IMR-90 (cell line): ENCODE results near the gene NEU1. TPM values are rescaled to one million over a fixed set of nuclear protein-coding genes. Genes with fewer than 3 reads are reported as not detected.

Experiments used
- ATAC-seq: fragments of 200-7000 bp; cut with Tn5 transposase; 2 replicates; pipeline ENCODE4 v1.9.1; 2020; ENCODE audit warnings: low read depth, mild to moderate bottlenecking, moderate library complexity
- BruUV-seq: library from RNA; stranded (reverse); fragments of 400-500 nt; replicated peaks from 2 replicates; lab custom pipeline; 2021; lab: Mats Ljungman, UMichigan
- CTCF ChIA-PET: fragments of 300-600 bp; formaldehyde crosslinking; extraction: SDS; loops from one replicate; lab custom pipeline; 2021; ENCODE audit warnings: antibody characterized with exemption; lab: Yijun Ruan, JAX
- POLR2A ChIA-PET: fragments of 300-600 bp; sonication (Branson Sonifier 250); formaldehyde crosslinking; loops from one replicate; lab custom pipeline; 2022; ENCODE audit warnings: antibody characterized with exemption; ENCODE audit not compliant: unreplicated experiment; lab: Charles Lee
- DNase-seq: peaks from one replicate; pipeline ENCODE4 v3.0.0; 2013
- H2AFZ ChIP-seq: replicated peaks from 2 replicates; pipeline ENCODE3; 2013; ENCODE audit warnings: low read length, mild to moderate bottlenecking; ENCODE audit not compliant: poor library complexity
- H2AK5ac ChIP-seq: 2 replicates; pipeline ENCODE4 v1.6.1; 2013; ENCODE audit warnings: low read depth, low read length, inconsistent platforms
- H2AK9ac ChIP-seq: replicated peaks from 2 replicates; pipeline ENCODE3; 2013; ENCODE audit warnings: mild to moderate bottlenecking, low read depth, low read length, moderate library complexity; ENCODE audit not compliant: poor library complexity
- H2BK120ac ChIP-seq: 2 replicates; pipeline ENCODE4 v1.6.1; 2013; ENCODE audit warnings: low read depth, low read length, inconsistent platforms
- H2BK15ac ChIP-seq: 3 replicates; pipeline ENCODE4 v1.6.1; 2013; ENCODE audit warnings: low read depth, low read length, inconsistent platforms
- H2BK20ac ChIP-seq: 2 replicates; pipeline ENCODE4 v1.6.1; 2013; ENCODE audit warnings: low read depth, mild to moderate bottlenecking, inconsistent platforms, low read length, moderate library complexity
- H2BK5ac ChIP-seq: 2 replicates; pipeline ENCODE4 v1.6.1; 2013; ENCODE audit warnings: mild to moderate bottlenecking, low read depth, low read length, inconsistent platforms; ENCODE audit not compliant: poor library complexity, severe bottlenecking
- H3K14ac ChIP-seq: replicated peaks from 2 replicates; pipeline ENCODE4 v1.6.1; 2013; ENCODE audit warnings: low read depth, low read length, inconsistent platforms
- H3K18ac ChIP-seq: 2 replicates; pipeline ENCODE4 v1.6.1; 2013; ENCODE audit warnings: low read depth, low read length, control low read depth
- H3K23ac ChIP-seq: 2 replicates; pipeline ENCODE4 v1.6.1; 2013; ENCODE audit warnings: low read depth, low read length, inconsistent platforms
- H3K27ac ChIP-seq: 2 replicates; pipeline ENCODE4 v1.5.1; 2013; ENCODE audit warnings: mild to moderate bottlenecking, control low read depth, low read length; ENCODE audit not compliant: insufficient read depth
- H3K27me3 ChIP-seq: 2 replicates; pipeline ENCODE4 v1.6.1; 2013; ENCODE audit warnings: low read length; ENCODE audit not compliant: control insufficient read depth, insufficient read depth
- H3K36me3 ChIP-seq: 2 replicates; pipeline ENCODE4 v1.6.1; 2013; ENCODE audit warnings: low read length, mixed read lengths; ENCODE audit not compliant: control insufficient read depth, insufficient read depth
- H3K4ac ChIP-seq: 2 replicates; pipeline ENCODE4 v1.6.1; 2013; ENCODE audit warnings: low read depth, low read length, inconsistent platforms
- H3K4me1 ChIP-seq: 2 replicates; pipeline ENCODE4 v1.6.1; 2013; ENCODE audit warnings: low read length, mixed read lengths; ENCODE audit not compliant: control insufficient read depth, insufficient read depth
- H3K4me2 ChIP-seq: 2 replicates; pipeline ENCODE4 v1.6.1; 2013; ENCODE audit warnings: low read depth, mild to moderate bottlenecking, control low read depth, low read length, moderate library complexity
- H3K4me3 ChIP-seq: 2 replicates; pipeline ENCODE4 v1.5.1; 2013; ENCODE audit warnings: low read depth, mild to moderate bottlenecking, control low read depth, low read length, moderate library complexity; ENCODE audit not compliant: insufficient read depth
- H3K56ac ChIP-seq: 2 replicates; pipeline ENCODE4 v1.6.1; 2013; ENCODE audit warnings: low read length, inconsistent platforms; ENCODE audit not compliant: insufficient read depth; ENCODE audit errors: extremely low read depth
- H3K79me1 ChIP-seq, 2 experiments: 2 replicates each; pipeline ENCODE4 v1.6.1; 2013; ENCODE audit warnings: low read length in 2 of 2, inconsistent platforms in 1 of 2, low read depth in 1 of 2
- H3K9ac ChIP-seq: 2 replicates; pipeline ENCODE4 v1.6.1; 2013; ENCODE audit warnings: low read depth, low read length, control low read depth
- H3K9me1 ChIP-seq: 2 replicates; pipeline ENCODE4 v1.6.1; 2013; ENCODE audit warnings: low read length, inconsistent platforms; ENCODE audit not compliant: insufficient read depth
- H3K9me3 ChIP-seq: 2 replicates; pipeline ENCODE4 v1.6.1; 2013; ENCODE audit warnings: low read length; ENCODE audit not compliant: control insufficient read depth, insufficient read depth
- H4K20me1 ChIP-seq: 2 replicates; pipeline ENCODE4 v1.6.1; 2013; ENCODE audit warnings: low read length, inconsistent platforms; ENCODE audit not compliant: insufficient read depth
- H4K5ac ChIP-seq: 2 replicates; pipeline ENCODE4 v1.6.1; 2013; ENCODE audit warnings: mild to moderate bottlenecking, low read depth, low read length, control low read depth
- H4K8ac ChIP-seq, 2 experiments: 2 replicates each; pipeline ENCODE4 v1.6.1; 2013; ENCODE audit warnings: low read depth in 2 of 2, low read length in 2 of 2, control low read depth in 1 of 2, inconsistent platforms in 1 of 2
- H4K91ac ChIP-seq: 2 replicates; pipeline ENCODE4 v1.6.1; 2013; ENCODE audit warnings: low read depth, low read length, inconsistent platforms; ENCODE audit not compliant: insufficient read depth
- BHLHE40 ChIP-seq: fragments of 150-350 bp; IDR thresholded peaks from 2 replicates; pipeline ENCODE4 v1.6.1; 2016; ENCODE audit warnings: mild to moderate bottlenecking, low read depth, low read length
- CEBPB ChIP-seq: IDR thresholded peaks from 2 replicates; pipeline ENCODE4 v1.6.1; 2012; ENCODE audit warnings: low read depth, low read length, improper control_type of control experiment
- CHD1 ChIP-seq: IDR thresholded peaks from 2 replicates; pipeline ENCODE4 v1.6.1; 2012; ENCODE audit warnings: low read depth, low read length, improper control_type of control experiment
- FOS ChIP-seq: fragments of 150-350 bp; IDR thresholded peaks from 2 replicates; pipeline ENCODE4 v1.6.1; 2016; ENCODE audit warnings: low read depth, low read length
- MAFK ChIP-seq: IDR thresholded peaks from 2 replicates; pipeline ENCODE4 v1.6.1; 2012; ENCODE audit warnings: low read depth, low read length, improper control_type of control experiment
- MAZ ChIP-seq: IDR thresholded peaks from 2 replicates; pipeline ENCODE4 v1.6.1; 2012; ENCODE audit warnings: low read depth, mild to moderate bottlenecking, low read length, improper control_type of control experiment, moderate library complexity, borderline replicate concordance
- MXI1 ChIP-seq: IDR thresholded peaks from 2 replicates; pipeline ENCODE4 v1.6.1; 2012; ENCODE audit warnings: low read depth, mild to moderate bottlenecking, low read length, moderate library complexity, borderline replicate concordance
- NFE2L2 ChIP-seq: fragments of 150-350 bp; IDR thresholded peaks from 2 replicates; pipeline ENCODE4 v1.6.1; 2016; ENCODE audit warnings: low read depth, mild to moderate bottlenecking, low read length
- POLR2A ChIP-seq: IDR thresholded peaks from 2 replicates; pipeline ENCODE4 v1.6.1; 2012; ENCODE audit warnings: mild to moderate bottlenecking, low read depth, low read length
- RAD21 ChIP-seq: IDR thresholded peaks from 2 replicates; pipeline ENCODE4 v1.6.1; 2012; ENCODE audit warnings: low read length, improper control_type of control experiment
- RCOR1 ChIP-seq: IDR thresholded peaks from 2 replicates; pipeline ENCODE4 v1.6.1; 2012; ENCODE audit warnings: mild to moderate bottlenecking, low read length, improper control_type of control experiment; ENCODE audit not compliant: insufficient replicate concordance
- RFX5 ChIP-seq: IDR thresholded peaks from 2 replicates; pipeline ENCODE4 v1.8.0; 2012; ENCODE audit warnings: low read depth, mild to moderate bottlenecking, low read length, moderate library complexity
- SMC3 ChIP-seq: fragments of 150-350 bp; IDR thresholded peaks from 2 replicates; pipeline ENCODE4 v1.6.1; 2016; ENCODE audit warnings: low read depth, mild to moderate bottlenecking, antibody characterized with exemption, low read length, moderate library complexity
- WGBS, 2 experiments: methylation state at CpG; one replicate each; pipeline versions ENCODE4 v1.1.5 to v1.1.7; 2013; ENCODE audit warnings: missing lambda C conversion rate in 2 of 2; ENCODE audit not compliant: insufficient read length in 1 of 2; ENCODE audit errors: extremely low coverage in 2 of 2; 5-methylcytosine and 5-hydroxymethylcytosine counted together
- dilution Hi-C: fragments of 300-500 bp; cut with HindIII; formaldehyde crosslinking; loops from one replicate; pipeline ENCODE4 v1.14.3; 2018; ENCODE audit warnings: low sequenced_read_pairs; ENCODE audit not compliant: unreplicated experiment
- in situ Hi-C: fragments of 300-500 bp; cut with MboI; formaldehyde crosslinking; loops from 3 replicates; pipeline ENCODE4 v1.14.3; 2019; ENCODE audit warnings: low sequenced_read_pairs, inconsistent platforms, mixed read lengths
- intact Hi-C: fragments of 100-400 bp; cut with micrococcal nuclease; formaldehyde crosslinking; loops from 2 replicates; pipeline ENCODE4 v1.10.0; 2022
- polyA plus RNA-seq, 3 experiments: library from polyadenylated mRNA; depleted of rRNA; stranded (reverse); fragments of >200 nt; gene quantifications; 2 replicates each; pipeline ENCODE4 v1.2.3, GENCODE V29; 2012; ENCODE audit warnings: low replicate concordance in 1 of 3
- total RNA-seq: library from RNA; depleted of rRNA; stranded (reverse); fragments of >200 nt; gene quantifications from 2 replicates; pipeline ENCODE4 v1.2.3, GENCODE V29; 2012
- TF ChIP-seq, protein P1 (sequence below): fragments of 150-350 bp; IDR thresholded peaks from 2 replicates; pipeline ENCODE4 v1.6.1; 2016; ENCODE audit warnings: low read depth, mild to moderate bottlenecking, low read length, moderate library complexity, borderline replicate concordance
- TF ChIP-seq, protein P2 (sequence below): conservative IDR thresholded peaks from 2 replicates; pipeline ENCODE4 v1.5.1; 2012; ENCODE audit warnings: mild to moderate bottlenecking, low read depth, low read length, improper control_type of control experiment
- TF ChIP-seq, protein P3 (sequence below): fragments of 150-350 bp; IDR thresholded peaks from 2 replicates; pipeline ENCODE4 v1.6.1; 2017; ENCODE audit warnings: mild to moderate bottlenecking, antibody characterized with exemption, low read length, low read depth

NEU1 gene
- total and polyA plus RNA-seq, 2 of the 4 experiments (the other 2 are of a cell fraction): 28.5 to 36.2 TPM

DNA sequence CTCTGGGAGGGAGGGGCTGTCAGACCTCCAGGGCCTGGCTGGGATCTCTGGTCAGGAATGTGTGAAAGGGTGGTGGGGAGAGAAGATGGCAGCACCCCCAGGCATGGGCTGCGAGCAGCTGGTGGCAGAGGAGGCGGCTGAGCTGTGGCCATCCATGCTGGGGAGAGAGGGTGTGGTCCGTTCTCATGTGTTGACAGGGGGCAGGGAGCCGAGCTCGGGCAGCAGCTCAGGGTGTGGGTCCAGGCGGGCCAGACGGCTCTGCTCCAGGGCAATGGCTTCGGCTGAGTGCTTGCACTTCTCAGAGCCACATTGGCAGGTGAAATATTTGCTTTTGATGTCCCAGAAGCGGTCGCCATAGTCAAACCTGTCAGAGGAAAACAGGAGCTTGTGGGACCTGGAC is 17.3 kb upstream of the NEU1 start:
- Histone ChIP-seq H3K27ac (no peak overlapping the region), H4K91ac (no peak overlapping the region), H4K20me1 (0 out of 2 replicates have a peak, but pooled peaks cover 2% of the 10 kb centered on the region), H2BK120ac (no peak overlapping the region), H3K27me3 (no peaks in the 10 kb centered on the region), H3K9me3 (no peaks in the 10 kb centered on the region), H3K79me1 (no peaks in the 10 kb centered on the region), H3K9ac (no peak overlapping the region), H3K9me1 (0 out of 2 replicates have a peak, but pooled peaks cover 2% of the 10 kb centered on the region), H3K4me1 (peaks cover 9% of the 10 kb centered on the region), H4K5ac (no peak overlapping the region), H2AK5ac (no peak overlapping the region), H3K14ac (no peak overlapping the region), H3K23ac (no peak overlapping the region), H2BK20ac (no peak overlapping the region), H2BK15ac (no peak overlapping the region), H3K36me3 (peaks cover 48% of the 10 kb centered on the region), H4K8ac (no peak overlapping the region), H3K4me3 (no peak overlapping the region), H3K4me2 (no peak overlapping the region), H2AFZ (no peak overlapping the region), H3K18ac (no peak overlapping the region), H2BK5ac (no peak overlapping the region), H2AK9ac (no peak overlapping the region), H3K56ac (no peak overlapping the region), H3K4ac (no peak overlapping the region)
- intact Hi-C loops (no loop called here), dilution Hi-C loops (no loop called here), in situ Hi-C loops (no loop called here)
- no peak for TF ChIP-seq FOS
- TF ChIP-seq RCOR1: no peak
- no peak for TF ChIP-seq MXI1
- no peak for TF ChIP-seq RAD21
- TF ChIP-seq, protein P1, sequence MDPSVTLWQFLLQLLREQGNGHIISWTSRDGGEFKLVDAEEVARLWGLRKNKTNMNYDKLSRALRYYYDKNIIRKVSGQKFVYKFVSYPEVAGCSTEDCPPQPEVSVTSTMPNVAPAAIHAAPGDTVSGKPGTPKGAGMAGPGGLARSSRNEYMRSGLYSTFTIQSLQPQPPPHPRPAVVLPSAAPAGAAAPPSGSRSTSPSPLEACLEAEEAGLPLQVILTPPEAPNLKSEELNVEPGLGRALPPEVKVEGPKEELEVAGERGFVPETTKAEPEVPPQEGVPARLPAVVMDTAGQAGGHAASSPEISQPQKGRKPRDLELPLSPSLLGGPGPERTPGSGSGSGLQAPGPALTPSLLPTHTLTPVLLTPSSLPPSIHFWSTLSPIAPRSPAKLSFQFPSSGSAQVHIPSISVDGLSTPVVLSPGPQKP: no peak
- TF ChIP-seq, protein P2, sequence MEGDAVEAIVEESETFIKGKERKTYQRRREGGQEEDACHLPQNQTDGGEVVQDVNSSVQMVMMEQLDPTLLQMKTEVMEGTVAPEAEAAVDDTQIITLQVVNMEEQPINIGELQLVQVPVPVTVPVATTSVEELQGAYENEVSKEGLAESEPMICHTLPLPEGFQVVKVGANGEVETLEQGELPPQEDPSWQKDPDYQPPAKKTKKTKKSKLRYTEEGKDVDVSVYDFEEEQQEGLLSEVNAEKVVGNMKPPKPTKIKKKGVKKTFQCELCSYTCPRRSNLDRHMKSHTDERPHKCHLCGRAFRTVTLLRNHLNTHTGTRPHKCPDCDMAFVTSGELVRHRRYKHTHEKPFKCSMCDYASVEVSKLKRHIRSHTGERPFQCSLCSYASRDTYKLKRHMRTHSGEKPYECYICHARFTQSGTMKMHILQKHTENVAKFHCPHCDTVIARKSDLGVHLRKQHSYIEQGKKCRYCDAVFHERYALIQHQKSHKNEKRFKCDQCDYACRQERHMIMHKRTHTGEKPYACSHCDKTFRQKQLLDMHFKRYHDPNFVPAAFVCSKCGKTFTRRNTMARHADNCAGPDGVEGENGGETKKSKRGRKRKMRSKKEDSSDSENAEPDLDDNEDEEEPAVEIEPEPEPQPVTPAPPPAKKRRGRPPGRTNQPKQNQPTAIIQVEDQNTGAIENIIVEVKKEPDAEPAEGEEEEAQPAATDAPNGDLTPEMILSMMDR: no peak
- no peak for TF ChIP-seq BHLHE40
- TF ChIP-seq CEBPB: no peak
- TF ChIP-seq RFX5: no peak
- no peak for TF ChIP-seq CHD1
- no peak for TF ChIP-seq MAFK
- TF ChIP-seq POLR2A: no peak
- TF ChIP-seq, protein P3, sequence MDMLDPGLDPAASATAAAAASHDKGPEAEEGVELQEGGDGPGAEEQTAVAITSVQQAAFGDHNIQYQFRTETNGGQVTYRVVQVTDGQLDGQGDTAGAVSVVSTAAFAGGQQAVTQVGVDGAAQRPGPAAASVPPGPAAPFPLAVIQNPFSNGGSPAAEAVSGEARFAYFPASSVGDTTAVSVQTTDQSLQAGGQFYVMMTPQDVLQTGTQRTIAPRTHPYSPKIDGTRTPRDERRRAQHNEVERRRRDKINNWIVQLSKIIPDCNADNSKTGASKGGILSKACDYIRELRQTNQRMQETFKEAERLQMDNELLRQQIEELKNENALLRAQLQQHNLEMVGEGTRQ: no peak
- no peak for TF ChIP-seq SMC3
- no peak for TF ChIP-seq NFE2L2
- no peak for TF ChIP-seq MAZ
- TSS peak; percentile 97 for BruUV-seq
- CTCF ChIA-PET: no interaction called here
- DNase-seq: no peak
- 79% methylated on average over 7 of the region's 10 CpGs; no CpG with 5 or more reads in 1 of the 2 experiments for WGBS, 2 experiments
- POLR2A ChIA-PET: no interaction called here
- no peak for ATAC-seq
